OCI-LY3 (cell line): ENCODE data around the gene BTBD9.

Experiments
- H2AFZ ChIP-seq: fragments of 200-600, 300-600 bp; shearing (Covaris generic); 2 replicates; pipeline ENCODE4 v1.6.0; 2014; ENCODE audit warnings: antibody characterized with exemption, low read depth, low read length
- H3K27ac ChIP-seq: fragments of 200-600, 300-600 bp; sonication (generic); 2 replicates; pipeline ENCODE4 v1.5.1; 2014; ENCODE audit warnings: mild to moderate bottlenecking, low read length, moderate library complexity, mixed read lengths
- H3K27me3 ChIP-seq: fragments of 200-600, 300-600 bp; sonication (generic); 2 replicates; pipeline ENCODE4 v1.6.1; 2014; ENCODE audit warnings: low read depth, low read length, mixed read lengths
- H3K36me3 ChIP-seq: fragments of 200-600, 300-600 bp; sonication (generic); replicated peaks from 2 replicates; pipeline ENCODE3; 2014; ENCODE audit warnings: low read depth, low read length, mixed read lengths
- H3K4me1 ChIP-seq: fragments of 300-600, 200-600 bp; sonication (generic); 2 replicates; pipeline ENCODE4 v1.6.1; 2014; ENCODE audit warnings: low read length, mixed read lengths
- H3K4me2 ChIP-seq: fragments of 200-600, 300-600 bp; sonication (generic); 2 replicates; pipeline ENCODE4 v1.6.1; 2014; ENCODE audit warnings: low read length, mixed read lengths
- H3K4me3 ChIP-seq: fragments of 300-600, 200-600 bp; sonication (generic); 2 replicates; pipeline ENCODE4 v1.5.1; 2014; ENCODE audit warnings: antibody characterized with exemption, mild to moderate bottlenecking, low read length, moderate library complexity
- H3K79me2 ChIP-seq: fragments of 300-600, 200-600 bp; shearing (Covaris generic); 2 replicates; pipeline ENCODE4 v1.6.1; 2014; ENCODE audit warnings: mild to moderate bottlenecking, low read length, mixed read lengths
- H3K9ac ChIP-seq: fragments of 300-600, 200-600 bp; shearing (Covaris generic); 2 replicates; pipeline ENCODE4 v1.6.0; 2014; ENCODE audit warnings: mild to moderate bottlenecking, low read length, moderate library complexity
- H3K9me3 ChIP-seq: fragments of 200-600, 300-600 bp; shearing (Covaris generic); 2 replicates; pipeline ENCODE4 v1.6.1; 2014; ENCODE audit warnings: low read length, mixed read lengths; ENCODE audit not compliant: insufficient read depth
- H4K20me1 ChIP-seq: fragments of 200-600, 300-600 bp; sonication (generic); 2 replicates; pipeline ENCODE4 v1.6.1; 2016; ENCODE audit warnings: low read length, mixed read lengths; ENCODE audit not compliant: insufficient read depth
- CTCF ChIP-seq: fragments of 200-600, 300-600 bp; sonication (generic); IDR thresholded peaks from 2 replicates; pipeline ENCODE4 v1.5.1; 2014; ENCODE audit warnings: antibody characterized with exemption, low read length, low read depth
- EZH2phosphoT487 ChIP-seq: fragments of 200-600 bp; shearing (Covaris generic); IDR thresholded peaks from 2 replicates; pipeline ENCODE4 v1.6.1; 2018; ENCODE audit warnings: antibody characterized with exemption, mixed run types, low read depth

BTBD9 gene

GRCh38 chr6:38311201-38311600 lies 328.5 kb downstream of the BTBD9 start:
- Histone ChIP-seq H3K79me2 (no peaks in the 10 kb centered on the region), H3K4me3 (no peak overlapping the region), H3K27me3 (no peaks in the 10 kb centered on the region), H3K4me2 (no peak overlapping the region), H4K20me1 (no peaks in the 10 kb centered on the region), H2AFZ (no peak overlapping the region), H3K4me1 (peaks cover 39% of the 10 kb centered on the region), H3K27ac (no peak overlapping the region), H3K9me3 (no peaks in the 10 kb centered on the region), H3K9ac (no peak overlapping the region), H3K36me3 (no peaks in the 10 kb centered on the region)
- TF ChIP-seq CTCF (no peak), EZH2phosphoT487 (no peak)

- Histone ChIP-seq H3K27me3 (no peaks in the 10 kb centered on the region), H3K4me1 (peaks cover 40% of the 10 kb centered on the region), H3K4me3 (no peak overlapping the region), H3K27ac (no peak overlapping the region), H2AFZ (no peak overlapping the region), H3K36me3 (peaks cover 6% of the 10 kb centered on the region), H3K9ac (no peak overlapping the region), H3K9me3 (peaks cover 4% of the 10 kb centered on the region; the same call in 1 of the 2 replicates), H3K79me2 (no peaks in the 10 kb centered on the region), H3K4me2 (no peak overlapping the region), H4K20me1 (no peaks in the 10 kb centered on the region)
- TF ChIP-seq EZH2phosphoT487 (no peak), CTCF (no peak)
Observed at GRCh38 chr6:38310061-38310460, 329.7 kb downstream of the BTBD9 start.

GRCh38 chr6:38307740-38308139 lies 332.0 kb downstream of the BTBD9 start:
- Histone ChIP-seq H4K20me1 (no peaks in the 10 kb centered on the region), H3K79me2 (no peaks in the 10 kb centered on the region), H3K4me2 (peak overlapping the region; percentile 79), H3K4me1 (peaks cover 40% of the 10 kb centered on the region), H3K27me3 (no peaks in the 10 kb centered on the region), H3K4me3 (peak overlapping the region; percentile 51), H3K36me3 (peaks cover 6% of the 10 kb centered on the region), H3K9ac (peak overlapping the region; percentile 57), H2AFZ (no peak overlapping the region), H3K27ac (peak overlapping the region; percentile 90), H3K9me3 (peaks cover 4% of the 10 kb centered on the region; the same call in 1 of the 2 replicates)
- TF ChIP-seq CTCF (no peak), EZH2phosphoT487 (no peak)

GRCh38 chr6:38306931-38307330 lies 332.8 kb downstream of the BTBD9 start:
- Histone ChIP-seq H3K9ac (peak overlapping the region; percentile 57), H3K27ac (peak overlapping the region; percentile 90), H3K4me2 (peak overlapping the region; percentile 79), H3K4me1 (peaks cover 40% of the 10 kb centered on the region), H2AFZ (no peak overlapping the region), H3K79me2 (no peaks in the 10 kb centered on the region), H3K4me3 (peak overlapping the region; percentile 51), H3K27me3 (no peaks in the 10 kb centered on the region), H3K9me3 (peaks cover 4% of the 10 kb centered on the region; the same call in 1 of the 2 replicates), H3K36me3 (peaks cover 6% of the 10 kb centered on the region), H4K20me1 (no peaks in the 10 kb centered on the region)
- TF ChIP-seq EZH2phosphoT487 (no peak), CTCF (no peak)
